Stimulated activated CD4-positive, alpha-beta T cell treated with anti-CD3 and anti-CD28 coated beads, Interleukin-1b, Interleukin-23, amount 100 ng/mL, for 48 hours (primary cell): Measurements from ENCODE around the gene DOCK4.

ENCODE experiments used
- DNase-seq: peaks from one replicate; pipeline ENCODE4 v3.0.0-alpha.2; 2020

DOCK4 gene

GRCh38 chr7:111708072-111708471 lies 498.1 kb downstream of the DOCK4 start:
- DNase-seq, result no peak

- DNase-seq, result no peak
These were observed 500.4 kb downstream of the DOCK4 start for GRCh38 chr7:111705807-111706206.

GRCh38 chr7:111697771-111698170 lies 508.4 kb downstream of the DOCK4 start:
- no peak for DNase-seq

- DNase-seq, result no peak
These were observed 511.8 kb downstream of the DOCK4 start for GRCh38 chr7:111694376-111694775.

GRCh38 chr7:111690364-111691111 lies 515.7 kb downstream of the DOCK4 start:
- DNase-seq, result no peak

- DNase-seq, result no peak
These were observed 520.9 kb downstream of the DOCK4 start for GRCh38 chr7:111685349-111685748.

GRCh38 chr7:111682588-111683340 lies 523.4 kb downstream of the DOCK4 start:
- DNase-seq, result no peak

GRCh38 chr7:111681242-111681641 lies 525.0 kb downstream of the DOCK4 start:
- DNase-seq, result no peak

- DNase-seq, result no peak
These were observed 527.2 kb downstream of the DOCK4 start for GRCh38 chr7:111678986-111679385.

GRCh38 chr7:111678281-111678680 lies 527.9 kb downstream of the DOCK4 start:
- DNase-seq, result no peak

- no peak for DNase-seq
These were observed 528.4 kb downstream of the DOCK4 start for GRCh38 chr7:111677848-111678247.

GRCh38 chr7:111676811-111677210 lies 529.4 kb downstream of the DOCK4 start:
- DNase-seq, result no peak
